Esophagus squamous epithelium (tissue), 4 donors: ENCODE measurements around the gene UNC5B.

Experiments used
- POLR2A ChIP-seq, 4 donors: fragments of 450-650 bp; IDR thresholded peaks; one replicate each; pipeline ENCODE4 v1.6.1; 2017; ENCODE audit warnings: antibody characterized with exemption in 4 of 4, mild to moderate bottlenecking in 4 of 4, moderate library complexity in 3 of 4
- TF ChIP-seq, protein P1 (sequence below), 6 experiments: fragments of 450-650 bp in 4 of 6; fragments of 200-600 bp in 2 of 6; sonication (generic) in 2 of 6; IDR thresholded peaks; one replicate each; pipeline ENCODE4 v1.5.1; 2016 to 2019; ENCODE audit warnings: antibody characterized with exemption in 6 of 6, mild to moderate bottlenecking in 4 of 6, moderate library complexity in 4 of 6

- no peak for TF ChIP-seq POLR2A (IDR thresholded peaks at IDR 0.05)
- TF ChIP-seq, protein P1, sequence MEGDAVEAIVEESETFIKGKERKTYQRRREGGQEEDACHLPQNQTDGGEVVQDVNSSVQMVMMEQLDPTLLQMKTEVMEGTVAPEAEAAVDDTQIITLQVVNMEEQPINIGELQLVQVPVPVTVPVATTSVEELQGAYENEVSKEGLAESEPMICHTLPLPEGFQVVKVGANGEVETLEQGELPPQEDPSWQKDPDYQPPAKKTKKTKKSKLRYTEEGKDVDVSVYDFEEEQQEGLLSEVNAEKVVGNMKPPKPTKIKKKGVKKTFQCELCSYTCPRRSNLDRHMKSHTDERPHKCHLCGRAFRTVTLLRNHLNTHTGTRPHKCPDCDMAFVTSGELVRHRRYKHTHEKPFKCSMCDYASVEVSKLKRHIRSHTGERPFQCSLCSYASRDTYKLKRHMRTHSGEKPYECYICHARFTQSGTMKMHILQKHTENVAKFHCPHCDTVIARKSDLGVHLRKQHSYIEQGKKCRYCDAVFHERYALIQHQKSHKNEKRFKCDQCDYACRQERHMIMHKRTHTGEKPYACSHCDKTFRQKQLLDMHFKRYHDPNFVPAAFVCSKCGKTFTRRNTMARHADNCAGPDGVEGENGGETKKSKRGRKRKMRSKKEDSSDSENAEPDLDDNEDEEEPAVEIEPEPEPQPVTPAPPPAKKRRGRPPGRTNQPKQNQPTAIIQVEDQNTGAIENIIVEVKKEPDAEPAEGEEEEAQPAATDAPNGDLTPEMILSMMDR (IDR thresholded peaks at IDR 0.05), result no peak
These were observed 29.7 kb downstream of the UNC5B start for GRCh38 chr10:71241830-71242621.
